Osteocyte (in vitro differentiated cells): ENCODE results near the gene S100A10. TPM values are rescaled to one million over a fixed set of nuclear protein-coding genes. Genes with fewer than 3 reads are reported as not detected.

Experiments used
- DNase-seq: peaks from one replicate; pipeline ENCODE4 v3.0.0; 2021; ENCODE audit warnings: mixed read lengths; ENCODE audit not compliant: unreplicated experiment; ENCODE audit errors: extremely low spot score
- H3K27ac Mint-ChIP-seq: one replicate; pipeline ENCODE4 v1.8.0; 2021; ENCODE audit warnings: mild to moderate bottlenecking, mixed read lengths; ENCODE audit not compliant: unreplicated experiment
- H3K27me3 Mint-ChIP-seq: one replicate; pipeline ENCODE4 v1.8.0; 2021; ENCODE audit warnings: mixed read lengths; ENCODE audit not compliant: unreplicated experiment
- H3K36me3 Mint-ChIP-seq: one replicate; pipeline ENCODE4 v1.8.0; 2021; ENCODE audit warnings: mixed read lengths; ENCODE audit not compliant: unreplicated experiment
- H3K4me1 Mint-ChIP-seq: one replicate; pipeline ENCODE4 v1.8.0; 2021; ENCODE audit warnings: mixed read lengths; ENCODE audit not compliant: unreplicated experiment
- H3K4me3 Mint-ChIP-seq: one replicate; pipeline ENCODE4 v1.8.0; 2021; ENCODE audit warnings: mild to moderate bottlenecking, moderate library complexity, mixed read lengths; ENCODE audit not compliant: unreplicated experiment
- H3K9me3 Mint-ChIP-seq: one replicate; pipeline ENCODE4 v1.8.0; 2021; ENCODE audit warnings: mixed read lengths; ENCODE audit not compliant: unreplicated experiment
- total RNA-seq: library from RNA; stranded (reverse); gene quantifications from 2 replicates; pipeline ENCODE4 v1.2.1, GENCODE V29; 2021
- TF ChIP-seq, protein P1 (sequence below): fragments of 200-600 bp; sonication (generic); IDR thresholded peaks from 2 replicates; pipeline ENCODE4 v1.5.0; 2021; ENCODE audit warnings: antibody characterized with exemption, mild to moderate bottlenecking, moderate library complexity

Gene S100A10
- total RNA-seq, 1 donor from 2014 or later, result 234 TPM

DNA sequence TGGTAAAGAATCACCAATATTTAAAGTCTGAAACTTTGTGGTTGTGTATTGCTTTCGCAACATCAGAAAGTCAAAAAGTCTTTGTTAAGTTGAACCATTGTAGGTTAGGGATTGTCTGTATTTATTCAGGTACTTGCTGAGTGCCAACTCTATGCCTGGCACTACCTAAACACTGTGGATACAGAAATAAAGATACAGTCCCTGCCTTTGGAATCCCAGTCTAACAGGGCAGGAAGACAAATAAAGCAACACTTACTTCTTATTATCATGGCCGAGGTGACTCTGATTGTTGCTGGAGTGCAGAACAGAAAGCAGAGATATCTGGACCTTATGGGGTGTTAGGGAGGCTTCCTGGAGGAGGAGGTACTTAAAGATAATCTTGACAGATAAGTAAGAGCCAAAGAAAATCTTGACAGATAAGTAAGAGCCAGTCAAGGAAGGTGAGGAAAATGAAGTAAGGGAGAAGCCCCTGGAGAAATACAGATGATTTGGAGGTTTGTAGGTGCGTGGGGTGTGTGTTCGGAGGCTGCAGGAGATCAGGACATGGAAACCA lies 11.8 kb upstream of the S100A10 start:
- peaks cover 60% of the 10 kb centered on the region for H3K27me3 Mint-ChIP-seq

DNA sequence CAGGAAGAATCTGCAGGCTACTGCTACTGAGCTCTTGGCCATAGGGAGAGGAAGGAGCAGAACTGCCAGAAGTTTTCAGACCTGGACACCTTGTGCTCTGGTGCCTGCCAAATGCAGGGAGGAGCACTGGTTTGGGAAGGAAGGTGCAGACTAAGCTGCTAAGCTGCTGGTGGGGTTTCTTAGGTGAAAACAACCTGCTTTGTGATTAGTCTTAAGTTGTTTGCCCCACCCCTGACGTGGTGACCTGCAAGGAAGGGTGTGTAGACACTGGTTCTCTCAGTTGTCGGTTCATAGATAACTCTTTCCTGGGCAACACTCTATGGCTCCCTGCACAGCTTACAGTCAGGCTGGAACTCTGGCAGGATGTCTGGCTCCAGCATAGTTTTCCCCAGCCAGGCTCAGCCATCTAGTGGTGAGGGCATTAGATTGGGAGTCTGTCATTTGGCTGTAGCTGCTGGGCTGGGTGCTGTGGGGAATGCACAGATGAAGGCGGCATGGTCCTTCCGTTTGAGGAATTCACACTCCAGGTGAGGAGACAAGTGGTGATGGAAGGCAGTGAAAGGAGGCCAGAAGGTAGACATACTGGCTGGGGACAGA lies 10.3 kb upstream of the S100A10 start:
- Mint-ChIP-seq H3K36me3 (no peaks in the 10 kb centered on the region), H3K27ac (no peak overlapping the region), H3K4me1 (no peaks in the 10 kb centered on the region), H3K4me3 (no peak overlapping the region), H3K27me3 (peaks cover 50% of the 10 kb centered on the region), H3K9me3 (no peaks in the 10 kb centered on the region)
- no peak for DNase-seq
- TF ChIP-seq, protein P1, sequence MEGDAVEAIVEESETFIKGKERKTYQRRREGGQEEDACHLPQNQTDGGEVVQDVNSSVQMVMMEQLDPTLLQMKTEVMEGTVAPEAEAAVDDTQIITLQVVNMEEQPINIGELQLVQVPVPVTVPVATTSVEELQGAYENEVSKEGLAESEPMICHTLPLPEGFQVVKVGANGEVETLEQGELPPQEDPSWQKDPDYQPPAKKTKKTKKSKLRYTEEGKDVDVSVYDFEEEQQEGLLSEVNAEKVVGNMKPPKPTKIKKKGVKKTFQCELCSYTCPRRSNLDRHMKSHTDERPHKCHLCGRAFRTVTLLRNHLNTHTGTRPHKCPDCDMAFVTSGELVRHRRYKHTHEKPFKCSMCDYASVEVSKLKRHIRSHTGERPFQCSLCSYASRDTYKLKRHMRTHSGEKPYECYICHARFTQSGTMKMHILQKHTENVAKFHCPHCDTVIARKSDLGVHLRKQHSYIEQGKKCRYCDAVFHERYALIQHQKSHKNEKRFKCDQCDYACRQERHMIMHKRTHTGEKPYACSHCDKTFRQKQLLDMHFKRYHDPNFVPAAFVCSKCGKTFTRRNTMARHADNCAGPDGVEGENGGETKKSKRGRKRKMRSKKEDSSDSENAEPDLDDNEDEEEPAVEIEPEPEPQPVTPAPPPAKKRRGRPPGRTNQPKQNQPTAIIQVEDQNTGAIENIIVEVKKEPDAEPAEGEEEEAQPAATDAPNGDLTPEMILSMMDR, result no peak

More for the DNA sequence above, 11.8 kb upstream of the S100A10 start:
- H3K4me1 Mint-ChIP-seq, result no peaks in the 10 kb centered on the region
- TF ChIP-seq, protein P1, result no peak
- no peak overlapping the region for H3K27ac Mint-ChIP-seq
- H3K36me3 Mint-ChIP-seq, result no peaks in the 10 kb centered on the region
- DNase-seq, result no peak
- H3K4me3 Mint-ChIP-seq, result no peak overlapping the region
- no peaks in the 10 kb centered on the region for H3K9me3 Mint-ChIP-seq

DNA sequence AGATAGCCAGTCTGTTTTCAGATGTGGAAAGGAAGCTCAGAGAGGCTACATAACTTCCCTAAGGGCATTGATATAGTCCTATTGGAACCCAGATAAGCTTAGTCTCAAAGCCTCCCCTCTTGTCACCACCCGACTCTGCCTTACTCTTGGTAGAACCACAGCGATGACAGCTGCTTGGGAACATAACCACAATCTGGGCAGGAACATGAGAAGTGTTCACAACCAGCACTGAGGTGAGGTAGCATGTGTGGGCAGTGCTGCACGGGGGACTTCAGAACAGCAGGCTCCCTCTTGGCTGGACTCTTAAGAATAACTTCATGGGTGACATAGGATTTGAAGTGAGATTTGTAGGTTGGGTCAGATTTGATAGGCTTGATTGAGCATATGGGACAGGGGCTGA lies 9.3 kb upstream of the S100A10 start:
- H3K27ac Mint-ChIP-seq, result no peak overlapping the region
- no peaks in the 10 kb centered on the region for H3K4me1 Mint-ChIP-seq
- TF ChIP-seq, protein P1, result no peak
- peaks cover 42% of the 10 kb centered on the region for H3K27me3 Mint-ChIP-seq
- no peak for DNase-seq
- H3K36me3 Mint-ChIP-seq, result no peaks in the 10 kb centered on the region
- H3K4me3 Mint-ChIP-seq, result no peak overlapping the region
- no peaks in the 10 kb centered on the region for H3K9me3 Mint-ChIP-seq

DNA sequence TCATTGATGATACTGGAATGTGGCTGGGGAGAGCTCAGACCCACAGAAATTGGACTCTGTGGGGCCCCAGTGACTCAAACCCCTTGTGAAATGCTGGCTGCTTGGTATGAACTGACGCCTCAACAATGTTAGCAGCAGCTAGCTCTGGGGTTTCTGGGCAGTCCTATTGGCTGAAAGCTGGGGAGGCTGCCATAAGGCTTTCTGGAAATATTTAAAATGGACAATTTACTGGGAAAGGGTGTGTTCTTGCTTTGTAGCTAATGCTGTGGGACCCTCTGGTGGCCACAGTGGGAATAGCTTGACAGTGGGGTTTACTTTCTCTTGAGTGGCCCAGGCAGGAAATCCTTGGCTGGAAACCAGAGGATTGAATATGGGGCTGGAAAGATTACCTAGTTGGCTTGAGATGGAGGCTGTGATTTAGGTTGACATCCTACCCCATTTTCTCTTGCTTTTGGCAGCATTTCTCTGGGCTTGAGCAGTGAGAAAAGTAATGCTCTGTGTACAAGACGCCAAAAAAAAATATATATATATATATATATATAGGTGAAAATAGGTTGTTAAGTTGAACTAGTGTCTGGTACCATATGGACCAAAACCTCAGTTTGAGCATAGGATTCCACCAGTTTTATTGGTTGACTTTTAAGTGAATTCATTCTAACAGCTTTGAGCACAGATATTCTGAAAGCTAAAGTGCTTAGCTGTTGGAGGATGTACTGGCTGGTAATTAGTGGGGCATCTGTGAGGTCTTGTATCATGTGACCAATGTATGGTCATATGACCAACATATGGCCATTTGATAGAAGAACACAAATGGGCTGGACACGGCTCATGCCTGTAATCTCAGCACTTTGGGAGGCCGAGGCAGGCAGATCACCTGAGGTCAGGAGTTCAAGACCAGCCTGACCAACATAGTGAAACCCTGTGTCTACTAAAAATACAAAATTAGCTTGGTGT lies 8.2 kb upstream of the S100A10 start:
- no peaks in the 10 kb centered on the region for H3K36me3 Mint-ChIP-seq
- no peak overlapping the region for H3K27ac Mint-ChIP-seq
- no peak overlapping the region for H3K4me3 Mint-ChIP-seq
- no peaks in the 10 kb centered on the region for H3K9me3 Mint-ChIP-seq
- no peaks in the 10 kb centered on the region for H3K4me1 Mint-ChIP-seq
- TF ChIP-seq, protein P1, result peak; percentile 94
- DNase-seq, result peak; percentile 93
- peaks cover 33% of the 10 kb centered on the region for H3K27me3 Mint-ChIP-seq
